WTC11 (cell line): ENCODE data around the gene WDR87.

ENCODE experiments used
- ESRRA ChIP-seq: sonication (generic); formaldehyde crosslinking; IDR thresholded peaks from 2 replicates; pipeline ENCODE4 v1.8.1; 2022; ENCODE audit warnings: mild to moderate bottlenecking, missing genetic modification reagents, borderline replicate concordance
- FOXJ3 ChIP-seq: sonication (generic); formaldehyde crosslinking; IDR thresholded peaks from 2 replicates; pipeline ENCODE4 v1.9.0; 2021; ENCODE audit warnings: missing genetic modification reagents, mild to moderate bottlenecking, borderline replicate concordance
- IRF2 ChIP-seq: sonication (generic); formaldehyde crosslinking; IDR thresholded peaks from 2 replicates; pipeline ENCODE4 v1.8.0; 2022; ENCODE audit warnings: low read depth, missing genetic modification reagents, borderline replicate concordance
- JUN ChIP-seq: sonication (generic); formaldehyde crosslinking; IDR thresholded peaks from 2 replicates; pipeline ENCODE4 v1.8.0; 2023; ENCODE audit warnings: mild to moderate bottlenecking, missing genetic modification reagents
- NR1H2 ChIP-seq: sonication (generic); formaldehyde crosslinking; IDR thresholded peaks from 2 replicates; pipeline ENCODE4 v1.9.0; 2021; ENCODE audit warnings: mild to moderate bottlenecking, moderate library complexity, missing genetic modification reagents
- SP1 ChIP-seq: sonication (generic); formaldehyde crosslinking; conservative IDR thresholded peaks from 2 replicates; pipeline ENCODE4 v1.8.1; 2022; ENCODE audit warnings: missing genetic modification reagents
- ZBTB21 ChIP-seq: sonication (generic); formaldehyde crosslinking; IDR thresholded peaks from 2 replicates; pipeline ENCODE4 v1.8.1; 2023; ENCODE audit warnings: mild to moderate bottlenecking, missing genetic modification reagents, borderline replicate concordance
- ZNF416 ChIP-seq: fragments of 250-450 bp; sonication (Bioruptor Pico); IDR thresholded peaks from 2 replicates; pipeline ENCODE4 v1.9.0; 2021; ENCODE audit warnings: mild to moderate bottlenecking, inconsistent platforms
- TF ChIP-seq, protein P1 (sequence below): fragments of 200-600 bp; IDR thresholded peaks from 2 replicates; pipeline ENCODE4 v1.8.0; 2022; ENCODE audit warnings: antibody characterized with exemption
- TF ChIP-seq, protein P2 (sequence below): sonication (generic); formaldehyde crosslinking; conservative IDR thresholded peaks from 2 replicates; pipeline ENCODE4 v1.8.1; 2022; ENCODE audit warnings: mild to moderate bottlenecking, missing genetic modification reagents
- TF ChIP-seq, protein P3 (sequence below): sonication (generic); formaldehyde crosslinking; IDR thresholded peaks from 2 replicates; pipeline ENCODE4 v1.8.1; 2022; ENCODE audit warnings: mild to moderate bottlenecking, moderate library complexity, missing genetic modification reagents
- TF ChIP-seq, protein P4 (sequence below): sonication (generic); formaldehyde crosslinking; IDR thresholded peaks from 2 replicates; pipeline ENCODE4 v1.8.0; 2022; ENCODE audit warnings: mild to moderate bottlenecking, missing genetic modification reagents
- TF ChIP-seq, protein P5 (sequence below): sonication (generic); formaldehyde crosslinking; IDR thresholded peaks from 2 replicates; pipeline ENCODE4 v1.8.1; 2023; ENCODE audit warnings: mild to moderate bottlenecking, missing genetic modification reagents, borderline replicate concordance

DNA sequence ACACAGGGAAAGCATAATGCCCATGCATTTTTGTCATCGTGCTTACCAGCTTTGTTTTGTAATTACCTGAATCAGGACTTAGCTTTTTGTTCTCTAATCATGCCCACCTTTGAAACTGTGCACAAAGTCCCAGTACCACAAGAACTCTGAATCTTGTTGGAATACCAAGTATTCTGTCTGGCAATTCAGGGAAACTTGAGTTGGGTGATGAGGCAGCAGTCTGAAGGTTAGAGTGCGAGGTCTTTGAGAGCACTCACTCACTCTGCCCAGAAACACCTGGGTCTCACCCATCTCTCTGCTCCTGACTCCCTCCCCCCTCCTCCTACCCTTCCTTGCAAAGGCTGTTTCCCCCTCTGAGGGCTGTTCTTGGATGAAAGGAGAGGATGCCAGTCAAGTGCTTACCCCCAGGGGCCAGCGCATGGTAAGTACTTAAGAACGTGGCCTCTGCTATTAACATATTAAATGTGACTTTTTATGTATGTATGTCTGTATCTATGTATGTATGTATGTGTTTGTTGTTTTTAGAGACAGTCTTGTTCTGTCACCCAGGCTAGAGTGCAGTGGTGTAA, 23.0 kb upstream of the WDR87 start:
- TF ChIP-seq, protein P1, sequence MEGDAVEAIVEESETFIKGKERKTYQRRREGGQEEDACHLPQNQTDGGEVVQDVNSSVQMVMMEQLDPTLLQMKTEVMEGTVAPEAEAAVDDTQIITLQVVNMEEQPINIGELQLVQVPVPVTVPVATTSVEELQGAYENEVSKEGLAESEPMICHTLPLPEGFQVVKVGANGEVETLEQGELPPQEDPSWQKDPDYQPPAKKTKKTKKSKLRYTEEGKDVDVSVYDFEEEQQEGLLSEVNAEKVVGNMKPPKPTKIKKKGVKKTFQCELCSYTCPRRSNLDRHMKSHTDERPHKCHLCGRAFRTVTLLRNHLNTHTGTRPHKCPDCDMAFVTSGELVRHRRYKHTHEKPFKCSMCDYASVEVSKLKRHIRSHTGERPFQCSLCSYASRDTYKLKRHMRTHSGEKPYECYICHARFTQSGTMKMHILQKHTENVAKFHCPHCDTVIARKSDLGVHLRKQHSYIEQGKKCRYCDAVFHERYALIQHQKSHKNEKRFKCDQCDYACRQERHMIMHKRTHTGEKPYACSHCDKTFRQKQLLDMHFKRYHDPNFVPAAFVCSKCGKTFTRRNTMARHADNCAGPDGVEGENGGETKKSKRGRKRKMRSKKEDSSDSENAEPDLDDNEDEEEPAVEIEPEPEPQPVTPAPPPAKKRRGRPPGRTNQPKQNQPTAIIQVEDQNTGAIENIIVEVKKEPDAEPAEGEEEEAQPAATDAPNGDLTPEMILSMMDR: no peak
- TF ChIP-seq, protein P2, sequence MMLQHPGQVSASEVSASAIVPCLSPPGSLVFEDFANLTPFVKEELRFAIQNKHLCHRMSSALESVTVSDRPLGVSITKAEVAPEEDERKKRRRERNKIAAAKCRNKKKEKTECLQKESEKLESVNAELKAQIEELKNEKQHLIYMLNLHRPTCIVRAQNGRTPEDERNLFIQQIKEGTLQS (CRISPR knock-in tag): no peak
- TF ChIP-seq, protein P3, sequence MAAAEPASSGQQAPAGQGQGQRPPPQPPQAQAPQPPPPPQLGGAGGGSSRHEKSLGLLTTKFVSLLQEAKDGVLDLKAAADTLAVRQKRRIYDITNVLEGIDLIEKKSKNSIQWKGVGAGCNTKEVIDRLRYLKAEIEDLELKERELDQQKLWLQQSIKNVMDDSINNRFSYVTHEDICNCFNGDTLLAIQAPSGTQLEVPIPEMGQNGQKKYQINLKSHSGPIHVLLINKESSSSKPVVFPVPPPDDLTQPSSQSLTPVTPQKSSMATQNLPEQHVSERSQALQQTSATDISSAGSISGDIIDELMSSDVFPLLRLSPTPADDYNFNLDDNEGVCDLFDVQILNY: no peak
- TF ChIP-seq FOXJ3 (CRISPR knock-in tag) (no peak), SP1 (CRISPR knock-in tag) (no peak), JUN (CRISPR knock-in tag) (no peak), NR1H2 (CRISPR knock-in tag) (no peak), ZNF416 (CRISPR knock-in tag) (no peak), ESRRA (CRISPR knock-in tag) (no peak), ZBTB21 (CRISPR knock-in tag) (no peak), IRF2 (CRISPR knock-in tag) (no peak)
- TF ChIP-seq, protein P4, sequence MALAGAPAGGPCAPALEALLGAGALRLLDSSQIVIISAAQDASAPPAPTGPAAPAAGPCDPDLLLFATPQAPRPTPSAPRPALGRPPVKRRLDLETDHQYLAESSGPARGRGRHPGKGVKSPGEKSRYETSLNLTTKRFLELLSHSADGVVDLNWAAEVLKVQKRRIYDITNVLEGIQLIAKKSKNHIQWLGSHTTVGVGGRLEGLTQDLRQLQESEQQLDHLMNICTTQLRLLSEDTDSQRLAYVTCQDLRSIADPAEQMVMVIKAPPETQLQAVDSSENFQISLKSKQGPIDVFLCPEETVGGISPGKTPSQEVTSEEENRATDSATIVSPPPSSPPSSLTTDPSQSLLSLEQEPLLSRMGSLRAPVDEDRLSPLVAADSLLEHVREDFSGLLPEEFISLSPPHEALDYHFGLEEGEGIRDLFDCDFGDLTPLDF (CRISPR knock-in tag): no peak
- TF ChIP-seq, protein P5, sequence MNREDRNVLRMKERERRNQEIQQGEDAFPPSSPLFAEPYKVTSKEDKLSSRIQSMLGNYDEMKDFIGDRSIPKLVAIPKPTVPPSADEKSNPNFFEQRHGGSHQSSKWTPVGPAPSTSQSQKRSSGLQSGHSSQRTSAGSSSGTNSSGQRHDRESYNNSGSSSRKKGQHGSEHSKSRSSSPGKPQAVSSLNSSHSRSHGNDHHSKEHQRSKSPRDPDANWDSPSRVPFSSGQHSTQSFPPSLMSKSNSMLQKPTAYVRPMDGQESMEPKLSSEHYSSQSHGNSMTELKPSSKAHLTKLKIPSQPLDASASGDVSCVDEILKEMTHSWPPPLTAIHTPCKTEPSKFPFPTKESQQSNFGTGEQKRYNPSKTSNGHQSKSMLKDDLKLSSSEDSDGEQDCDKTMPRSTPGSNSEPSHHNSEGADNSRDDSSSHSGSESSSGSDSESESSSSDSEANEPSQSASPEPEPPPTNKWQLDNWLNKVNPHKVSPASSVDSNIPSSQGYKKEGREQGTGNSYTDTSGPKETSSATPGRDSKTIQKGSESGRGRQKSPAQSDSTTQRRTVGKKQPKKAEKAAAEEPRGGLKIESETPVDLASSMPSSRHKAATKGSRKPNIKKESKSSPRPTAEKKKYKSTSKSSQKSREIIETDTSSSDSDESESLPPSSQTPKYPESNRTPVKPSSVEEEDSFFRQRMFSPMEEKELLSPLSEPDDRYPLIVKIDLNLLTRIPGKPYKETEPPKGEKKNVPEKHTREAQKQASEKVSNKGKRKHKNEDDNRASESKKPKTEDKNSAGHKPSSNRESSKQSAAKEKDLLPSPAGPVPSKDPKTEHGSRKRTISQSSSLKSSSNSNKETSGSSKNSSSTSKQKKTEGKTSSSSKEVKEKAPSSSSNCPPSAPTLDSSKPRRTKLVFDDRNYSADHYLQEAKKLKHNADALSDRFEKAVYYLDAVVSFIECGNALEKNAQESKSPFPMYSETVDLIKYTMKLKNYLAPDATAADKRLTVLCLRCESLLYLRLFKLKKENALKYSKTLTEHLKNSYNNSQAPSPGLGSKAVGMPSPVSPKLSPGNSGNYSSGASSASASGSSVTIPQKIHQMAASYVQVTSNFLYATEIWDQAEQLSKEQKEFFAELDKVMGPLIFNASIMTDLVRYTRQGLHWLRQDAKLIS (CRISPR knock-in tag): no peak
